Stimulated activated CD8-positive, alpha-beta memory T cell treated with anti-CD3 and anti-CD28 coated beads, Interleukin-15, amount 100 ng/mL, for 24 hours (primary cell): ENCODE data around the gene TNS3.

Experiments
- DNase-seq: peaks from one replicate; pipeline ENCODE4 v3.0.0-alpha.2; 2020; ENCODE audit warnings: low read depth

TNS3 gene

GRCh38 chr7:47326220-47326619, 255.7 kb downstream of the TNS3 start:
- no peak for DNase-seq

DNA sequence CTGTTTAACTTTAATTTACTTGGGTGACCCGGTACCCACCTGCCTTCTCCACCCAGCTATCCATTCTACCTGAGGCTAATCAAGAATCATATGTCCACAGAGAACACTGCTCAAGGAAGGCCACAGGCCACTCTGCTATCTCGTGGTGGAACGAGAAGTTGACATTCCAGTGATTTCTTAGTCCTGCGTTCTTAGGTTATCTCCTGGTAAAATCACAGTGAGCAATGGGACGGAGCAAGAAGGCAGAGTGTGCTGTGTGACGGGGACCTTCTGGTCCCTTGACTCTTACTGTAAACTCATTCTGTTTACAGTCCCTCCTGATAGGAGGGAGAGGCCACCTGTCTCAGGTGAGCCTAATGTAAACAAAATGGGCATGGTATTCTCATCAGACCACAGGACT, 256.6 kb downstream of the TNS3 start:
- DNase-seq, result no peak

- no peak for DNase-seq
Observed at GRCh38 chr7:47323904-47324303, 258.0 kb downstream of the TNS3 start.

GRCh38 chr7:47322731-47323130, 259.2 kb downstream of the TNS3 start:
- no peak for DNase-seq

DNA sequence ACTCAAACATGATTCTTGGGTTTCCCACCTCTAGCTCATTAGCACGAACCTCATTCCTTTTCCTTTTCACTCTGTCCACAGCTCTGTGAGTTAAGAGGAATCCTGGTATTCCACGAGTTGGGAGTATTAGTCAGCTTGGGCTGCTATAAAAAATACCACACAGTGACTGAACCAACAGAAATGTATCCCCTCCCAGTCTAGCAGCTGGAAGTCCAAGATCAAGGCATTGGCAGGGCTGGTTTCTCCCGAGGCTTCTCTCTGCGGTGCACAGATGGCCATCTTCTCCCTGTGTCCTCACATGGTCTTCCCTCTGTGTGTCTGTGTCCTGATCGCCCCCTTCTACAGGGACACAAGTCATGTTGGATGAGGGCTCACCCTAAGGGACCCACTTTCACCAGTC, 261.6 kb downstream of the TNS3 start:
- DNase-seq, result no peak

- DNase-seq, result no peak
Observed at GRCh38 chr7:47318395-47319182, 263.3 kb downstream of the TNS3 start.

- DNase-seq, result no peak
Observed at GRCh38 chr7:47317487-47317886, 264.4 kb downstream of the TNS3 start.

DNA sequence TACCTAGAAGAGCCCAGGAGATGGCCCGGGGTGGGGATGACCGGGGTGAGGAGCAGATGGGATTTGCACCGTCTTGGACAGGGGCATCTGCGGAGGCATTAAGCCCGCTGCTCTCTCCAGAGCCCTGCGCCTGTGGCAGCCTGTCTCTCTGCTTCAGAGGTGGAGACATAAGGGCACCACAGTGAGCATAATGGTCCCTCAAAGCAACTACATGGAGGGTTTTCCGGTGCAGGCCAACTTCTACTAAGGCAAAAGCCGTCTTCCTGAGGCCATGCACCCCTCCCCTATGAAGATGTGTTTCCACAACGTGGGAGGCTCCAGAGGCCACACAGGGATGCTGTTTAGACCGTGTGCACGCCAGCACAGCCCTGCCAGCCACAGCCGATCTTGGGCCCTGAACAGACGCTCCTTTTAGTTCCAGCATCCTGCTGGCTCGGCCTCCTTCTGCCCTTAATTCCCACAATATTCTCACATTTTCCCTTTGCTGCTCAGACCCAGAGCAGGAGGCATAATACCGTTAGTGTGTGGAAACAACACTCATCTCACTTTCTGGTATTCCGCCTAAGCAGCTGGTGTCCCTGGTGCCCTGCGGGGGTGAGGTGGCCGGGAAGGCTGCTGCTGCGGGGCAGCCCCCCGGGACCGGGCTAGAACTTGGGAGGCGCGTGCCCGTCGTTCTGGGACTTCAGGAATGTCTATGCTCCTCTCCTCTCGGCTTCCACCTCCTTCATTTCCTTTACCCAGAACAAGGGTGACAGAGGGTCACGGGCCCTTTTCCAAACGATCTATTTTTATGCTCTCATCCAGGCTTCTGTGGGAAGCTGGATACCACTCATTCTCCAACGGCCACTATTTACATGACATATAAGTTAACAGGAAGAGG, 266.9 kb downstream of the TNS3 start:
- no peak for DNase-seq

DNA sequence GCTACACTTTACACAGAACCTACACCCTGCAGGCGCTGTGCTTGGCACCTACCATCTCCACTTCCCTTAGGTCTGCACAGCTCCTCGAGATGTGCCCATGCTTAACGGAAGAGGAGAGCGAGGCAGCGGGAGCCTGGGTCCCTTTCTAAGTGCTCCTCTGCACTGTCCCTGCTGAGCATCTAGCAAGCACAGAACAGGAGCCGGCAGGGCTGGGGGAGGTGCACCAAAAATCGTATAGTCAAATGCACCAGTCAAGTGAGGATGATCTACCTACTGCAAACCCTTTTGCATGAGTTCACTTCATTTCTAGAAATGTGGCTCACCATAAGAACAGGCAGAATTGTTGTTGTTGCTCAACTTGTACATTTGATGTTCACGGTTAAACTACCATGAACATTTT, 267.7 kb downstream of the TNS3 start:
- no peak for DNase-seq

DNA sequence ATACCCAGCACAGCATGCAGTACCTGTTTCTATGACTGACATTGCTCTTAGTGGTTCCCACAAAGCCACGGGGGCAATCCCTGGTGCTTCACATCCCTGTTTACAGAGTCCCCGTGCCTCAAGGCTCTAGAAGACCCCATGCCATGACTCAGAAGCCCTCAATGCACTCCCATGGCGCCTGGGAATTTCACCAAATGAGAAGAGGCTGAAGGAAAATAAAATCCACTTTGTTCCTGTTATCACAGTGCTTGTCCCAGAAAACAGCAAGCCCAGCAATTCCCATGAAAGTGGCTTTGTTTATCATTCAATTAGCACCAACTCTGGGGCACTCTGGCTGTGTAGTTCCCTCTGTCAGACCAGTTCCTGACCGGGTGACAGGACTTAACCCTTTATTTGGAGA, 268.3 kb downstream of the TNS3 start:
- no peak for DNase-seq

DNA sequence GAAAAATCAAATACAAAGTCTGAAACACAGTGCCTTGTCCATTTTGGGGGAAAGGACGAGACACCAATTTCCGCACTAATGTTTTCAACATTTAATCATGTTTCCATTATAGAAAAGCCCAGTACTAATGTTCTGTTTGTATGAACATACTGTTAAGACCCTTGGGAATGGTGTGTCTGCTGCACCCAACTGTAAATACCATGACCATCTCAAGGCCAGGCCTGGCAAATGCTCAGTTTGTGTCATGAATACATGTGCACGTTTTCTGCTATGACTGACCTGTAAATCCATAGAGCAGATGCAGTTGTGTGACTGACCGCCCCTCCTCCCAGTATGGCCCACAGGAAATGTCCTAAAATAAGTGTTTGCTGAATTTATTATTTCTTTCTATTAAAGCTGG, 270.0 kb downstream of the TNS3 start:
- no peak for DNase-seq

DNA sequence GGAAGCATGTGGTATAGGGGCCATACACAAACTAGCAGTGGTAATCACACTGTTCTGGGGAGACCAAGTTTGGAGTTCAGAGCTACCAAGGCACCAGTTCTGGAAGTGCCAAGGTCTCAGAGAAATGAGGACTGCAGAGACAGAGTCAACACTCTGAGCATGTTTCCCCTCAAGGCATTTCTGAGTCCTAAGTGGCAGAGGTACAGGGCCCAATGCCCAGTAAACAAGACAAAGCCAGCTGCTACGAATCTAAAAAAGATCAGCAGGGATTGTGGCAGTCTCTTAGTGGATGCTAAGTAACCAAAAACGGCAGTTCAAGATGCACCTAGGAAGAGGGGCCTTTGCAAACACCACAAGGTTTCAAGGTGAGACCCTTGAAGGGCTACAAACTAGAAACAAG, 271.9 kb downstream of the TNS3 start:
- DNase-seq, result no peak

DNA sequence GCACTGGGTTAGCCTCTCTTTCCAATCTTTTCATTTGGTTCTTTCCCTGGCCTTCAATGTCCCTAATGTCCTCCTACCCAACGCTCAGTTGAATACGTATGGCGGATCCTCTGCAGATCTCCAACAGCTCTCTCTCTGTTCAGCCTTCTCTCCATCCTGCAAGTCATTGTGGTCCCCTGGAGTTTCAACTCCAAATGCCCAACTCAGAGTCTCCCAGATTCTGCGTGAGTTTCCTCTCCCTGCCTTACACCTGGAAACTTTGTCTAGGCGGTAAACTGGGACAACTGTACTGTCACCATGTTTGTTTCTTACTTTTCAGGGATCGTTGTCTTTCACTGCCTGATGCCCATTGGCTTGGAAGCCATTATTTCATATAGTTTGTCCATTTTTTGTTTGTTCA, 273.1 kb downstream of the TNS3 start:
- DNase-seq, result no peak

DNA sequence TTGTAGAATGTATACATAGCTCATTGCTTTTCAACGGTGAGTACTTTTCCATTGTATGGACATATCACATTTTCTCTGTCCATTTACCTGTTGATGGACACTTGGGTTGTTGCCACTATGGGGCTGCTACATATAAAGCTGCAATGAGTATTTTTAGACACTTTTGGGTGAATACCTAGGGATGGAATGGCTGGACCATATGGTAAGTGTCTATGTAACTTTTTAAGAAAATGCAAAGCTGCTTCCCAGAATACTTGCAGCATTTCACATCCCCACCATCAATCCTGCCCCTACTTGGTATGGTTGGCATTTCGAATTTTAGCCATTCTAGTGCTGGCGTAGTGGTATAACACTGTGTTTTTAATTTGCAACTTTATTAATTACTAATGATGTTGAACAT, 274.6 kb downstream of the TNS3 start:
- no peak for DNase-seq

- DNase-seq, result no peak
Observed at GRCh38 chr7:47304727-47305719, 276.9 kb downstream of the TNS3 start.

DNA sequence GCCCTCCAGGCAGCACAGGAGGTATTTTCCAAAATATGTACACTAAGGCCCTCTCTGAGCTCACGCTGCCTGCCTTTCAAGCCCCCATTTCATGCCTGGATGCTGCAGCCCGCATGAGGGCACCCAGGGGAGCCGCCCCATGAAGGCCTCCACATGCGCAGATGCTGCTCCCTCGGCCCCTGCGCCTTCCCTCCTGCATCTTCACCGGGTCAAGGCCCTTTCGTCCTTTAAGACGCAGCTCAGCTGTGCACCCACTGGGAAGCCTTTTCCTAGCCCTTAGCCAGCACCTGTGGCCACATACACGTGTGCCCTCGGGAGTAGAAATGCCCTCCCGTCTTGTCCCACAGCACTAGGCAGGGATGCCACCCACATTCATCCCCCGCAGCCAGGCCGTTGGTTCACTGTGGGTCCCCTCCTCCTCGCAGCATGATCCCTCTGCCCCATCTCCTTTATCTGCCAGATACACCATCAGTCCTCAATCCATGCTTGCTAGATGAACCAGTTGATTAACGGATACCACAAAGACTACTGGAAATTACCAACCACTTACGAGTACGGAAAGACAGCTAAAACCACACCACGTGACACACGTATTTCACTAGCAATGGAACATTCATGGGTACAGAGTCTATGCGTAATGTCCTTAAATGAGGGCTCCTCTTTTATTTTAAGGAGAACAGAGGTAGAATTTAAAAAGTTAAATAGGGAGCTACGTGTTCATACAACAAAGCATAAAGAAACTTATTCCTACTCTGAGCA, 278.0 kb downstream of the TNS3 start:
- no peak for DNase-seq

- no peak for DNase-seq
Observed at GRCh38 chr7:47303014-47303694, 278.8 kb downstream of the TNS3 start.

- no peak for DNase-seq
Observed at GRCh38 chr7:47302560-47302959, 279.4 kb downstream of the TNS3 start.

GRCh38 chr7:47301657-47302295, 280.1 kb downstream of the TNS3 start:
- no peak for DNase-seq

DNA sequence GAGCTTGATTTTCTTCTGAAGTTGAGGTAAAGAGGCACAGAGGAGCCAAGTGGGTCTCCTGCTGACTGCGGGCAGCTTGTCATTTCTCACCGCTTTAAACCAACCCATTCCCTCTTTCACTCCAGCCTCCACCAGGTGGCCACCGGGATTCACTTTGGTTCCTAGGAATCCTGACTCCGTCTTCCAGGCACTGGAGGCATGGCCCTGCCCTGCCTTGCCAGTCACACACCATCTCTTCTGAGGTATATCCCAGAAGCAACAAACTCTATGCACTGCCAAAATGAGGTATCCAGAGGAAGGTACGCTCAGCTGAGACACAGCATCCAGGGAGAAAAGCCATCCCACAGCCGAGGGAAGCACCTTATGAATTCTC, 280.8 kb downstream of the TNS3 start:
- DNase-seq, result no peak
